ENCODE data around the gene FAM3C.

- no peak for TF ChIP-seq CTCF (conservative IDR thresholded peaks at IDR 0.05 in 1 of 2, IDR thresholded peaks at IDR 0.05 in 1 of 2; ENCODE audit: low read depth in 1 of 2, low read length in 2 of 2)
- no peak for TF ChIP-seq EZH2 (IDR thresholded peaks at IDR 0.05; ENCODE audit: low read length, missing control alignments)
Observed at GRCh38 chr7:121436688-121437087, 40.6 kb upstream of the FAM3C start.
